NCI-H1417 (cell line): ENCODE results near the gene ABCF3.

Source experiments
- DNase-seq, 3 experiments: peaks; one replicate each; lab custom pipeline; 2025; lab: John Stamatoyannopoulos, UW

ABCF3 gene

DNA sequence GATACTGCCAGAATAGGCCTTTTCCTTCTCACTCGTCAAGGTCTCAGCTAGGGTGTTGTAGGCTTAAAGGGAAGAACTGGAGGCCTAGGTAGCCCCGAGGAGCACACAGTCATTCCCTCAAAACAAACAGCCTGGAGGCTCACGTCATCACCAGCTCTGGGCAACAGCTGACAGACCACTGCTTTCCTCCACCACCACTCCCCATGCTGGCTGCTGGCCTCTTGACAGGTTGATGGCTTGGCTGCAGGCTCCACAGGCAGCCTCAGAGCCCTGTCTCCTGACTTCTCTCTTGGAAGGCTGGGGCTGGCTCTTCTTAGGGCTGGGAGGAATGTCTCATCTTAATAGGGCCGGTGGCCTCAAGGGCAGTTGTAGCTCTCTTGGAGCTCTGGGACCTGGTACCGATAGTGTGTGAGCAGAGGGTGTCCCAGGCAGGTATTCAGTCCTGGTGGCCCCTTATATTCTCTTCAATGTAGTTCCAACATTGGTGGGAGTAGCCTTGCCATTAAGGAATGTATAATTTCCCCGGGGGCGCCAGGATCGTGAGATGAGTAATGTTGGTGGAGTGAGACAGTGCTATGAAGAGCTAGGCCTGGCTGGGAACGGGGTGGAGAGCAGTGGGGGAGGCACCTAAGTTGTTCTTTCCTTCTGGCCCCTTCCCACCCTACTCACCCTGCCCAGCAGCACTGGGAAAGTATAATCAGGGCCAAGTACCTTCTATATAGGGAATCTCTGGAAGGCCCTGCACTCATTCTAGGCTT lies 17.5 kb upstream of the ABCF3 start:
- no peak for DNase-seq

DNA sequence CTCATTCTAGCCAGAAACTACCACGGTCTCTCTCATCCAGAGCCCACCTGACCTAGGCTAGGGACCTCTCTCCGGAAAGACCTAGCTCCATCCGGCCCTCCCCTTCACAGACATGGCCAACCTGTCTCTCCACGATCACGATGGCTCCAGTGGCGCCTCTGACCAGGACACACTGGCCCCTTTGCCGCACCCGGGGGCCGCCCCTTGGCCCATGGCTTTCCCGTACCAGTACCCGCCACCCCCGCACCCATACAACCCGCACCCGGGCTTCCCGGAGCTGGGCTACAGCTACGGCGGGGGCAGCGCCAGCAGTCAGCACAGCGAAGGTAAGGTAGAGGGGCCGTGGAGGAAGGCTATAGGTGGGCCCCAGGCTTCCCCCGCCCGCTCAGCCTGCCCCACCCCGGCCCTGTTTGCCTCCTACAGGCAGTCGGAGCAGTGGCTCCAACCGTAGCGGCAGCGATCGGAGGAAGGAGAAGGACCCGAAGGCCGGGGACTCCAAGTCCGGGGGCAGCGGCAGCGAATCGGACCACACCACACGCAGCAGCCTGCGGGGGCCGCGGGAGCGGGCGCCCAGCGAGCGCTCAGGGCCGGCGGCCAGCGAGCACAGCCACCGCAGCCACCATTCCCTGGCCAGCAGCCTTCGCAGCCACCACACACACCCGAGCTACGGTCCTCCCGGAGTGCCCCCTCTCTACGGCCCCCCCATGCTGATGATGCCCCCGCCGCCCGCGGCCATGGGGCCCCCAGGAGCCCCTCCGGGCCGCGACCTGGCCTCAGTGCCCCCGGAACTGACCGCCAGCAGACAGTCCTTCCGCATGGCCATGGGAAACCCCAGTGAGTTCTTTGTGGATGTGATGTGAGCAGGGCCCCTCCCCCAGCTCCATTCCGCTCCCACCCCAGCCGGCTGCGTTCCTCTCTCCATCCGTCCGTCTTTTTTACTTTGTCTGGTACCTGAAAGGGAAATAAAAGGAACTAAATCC lies 15.8 kb upstream of the ABCF3 start:
- no peak for DNase-seq

GRCh38 chr3:184171562-184171961 lies 14.4 kb upstream of the ABCF3 start:
- no peak for DNase-seq

GRCh38 chr3:184172681-184173373 lies 13.2 kb upstream of the ABCF3 start:
- DNase-seq = no peak

- no peak for DNase-seq
Observed at GRCh38 chr3:184173374-184173722, 12.7 kb upstream of the ABCF3 start.

GRCh38 chr3:184174284-184174645 lies 11.7 kb upstream of the ABCF3 start:
- no peak for DNase-seq

DNA sequence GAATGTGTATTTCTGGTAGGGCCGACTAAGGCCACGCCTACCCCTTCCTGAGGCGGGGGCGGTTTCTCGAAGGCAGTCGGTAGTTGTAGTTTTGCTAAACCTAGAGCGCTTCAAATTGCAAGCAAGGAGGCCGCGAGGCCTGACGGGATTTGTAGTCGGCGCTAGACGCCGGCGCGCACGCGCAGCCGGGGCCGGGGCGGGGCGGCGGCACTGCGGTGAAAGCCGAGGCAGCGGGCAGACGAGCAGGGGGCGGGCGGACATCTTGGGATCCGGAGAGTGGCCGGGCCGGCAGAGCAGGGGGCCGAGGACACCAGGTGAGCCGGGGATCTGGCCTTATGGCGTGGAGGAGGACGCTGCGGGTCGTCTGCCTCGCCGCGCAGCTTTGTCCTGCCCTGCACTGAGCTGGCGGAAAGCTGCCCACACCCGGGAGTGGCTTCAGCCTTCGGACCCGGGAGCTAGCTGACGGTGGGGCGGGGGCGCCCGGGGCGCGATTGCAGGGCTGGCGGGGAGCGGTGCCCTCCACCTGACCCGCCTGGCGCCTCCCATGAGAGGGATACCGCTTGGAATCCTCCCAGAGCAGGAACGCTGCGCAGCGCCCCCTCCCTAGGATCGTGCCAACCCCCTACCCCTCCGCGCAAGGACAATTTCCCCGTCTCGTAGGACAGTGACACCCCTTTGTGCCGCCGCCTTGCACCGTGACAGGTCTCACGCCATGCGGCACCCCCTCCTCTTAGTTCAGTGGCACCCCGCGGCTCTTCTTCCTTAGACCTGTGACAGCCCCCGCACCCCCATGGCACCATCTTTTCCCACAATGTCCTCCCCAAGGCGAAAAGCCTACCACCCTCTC lies 11.1 kb upstream of the ABCF3 start, which contains the start of gene AP2M1:
Gene AP2M1 (plus strand): TSS at position 210 of the 847 bp plus-strand sequence. CDS start 2,139 bp downstream, outside the sequence.
- peak; percentile 98 to 100 (median 99) for DNase-seq

- DNase-seq = no peak
Observed at GRCh38 chr3:184175506-184175905, 10.5 kb upstream of the ABCF3 start.

DNA sequence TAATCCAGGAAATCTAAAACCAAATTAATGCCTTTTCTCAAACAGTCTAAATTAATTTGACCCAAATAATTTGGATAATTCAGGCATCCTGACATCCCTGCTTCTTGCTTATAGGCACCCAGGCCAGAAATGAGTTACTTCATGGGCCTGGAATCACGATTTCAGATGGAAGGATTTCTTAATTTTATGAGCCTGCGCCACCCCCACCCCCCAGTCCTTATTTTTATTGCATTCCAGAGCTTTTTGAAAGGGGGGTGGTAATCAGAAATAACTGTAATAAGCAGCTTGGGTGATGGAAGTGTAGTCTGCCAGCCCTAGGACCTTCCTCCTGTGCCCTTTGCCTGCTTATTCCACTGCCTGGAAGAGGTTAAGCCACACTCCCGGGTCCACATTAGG lies 10.0 kb upstream of the ABCF3 start:
- DNase-seq = no peak

DNA sequence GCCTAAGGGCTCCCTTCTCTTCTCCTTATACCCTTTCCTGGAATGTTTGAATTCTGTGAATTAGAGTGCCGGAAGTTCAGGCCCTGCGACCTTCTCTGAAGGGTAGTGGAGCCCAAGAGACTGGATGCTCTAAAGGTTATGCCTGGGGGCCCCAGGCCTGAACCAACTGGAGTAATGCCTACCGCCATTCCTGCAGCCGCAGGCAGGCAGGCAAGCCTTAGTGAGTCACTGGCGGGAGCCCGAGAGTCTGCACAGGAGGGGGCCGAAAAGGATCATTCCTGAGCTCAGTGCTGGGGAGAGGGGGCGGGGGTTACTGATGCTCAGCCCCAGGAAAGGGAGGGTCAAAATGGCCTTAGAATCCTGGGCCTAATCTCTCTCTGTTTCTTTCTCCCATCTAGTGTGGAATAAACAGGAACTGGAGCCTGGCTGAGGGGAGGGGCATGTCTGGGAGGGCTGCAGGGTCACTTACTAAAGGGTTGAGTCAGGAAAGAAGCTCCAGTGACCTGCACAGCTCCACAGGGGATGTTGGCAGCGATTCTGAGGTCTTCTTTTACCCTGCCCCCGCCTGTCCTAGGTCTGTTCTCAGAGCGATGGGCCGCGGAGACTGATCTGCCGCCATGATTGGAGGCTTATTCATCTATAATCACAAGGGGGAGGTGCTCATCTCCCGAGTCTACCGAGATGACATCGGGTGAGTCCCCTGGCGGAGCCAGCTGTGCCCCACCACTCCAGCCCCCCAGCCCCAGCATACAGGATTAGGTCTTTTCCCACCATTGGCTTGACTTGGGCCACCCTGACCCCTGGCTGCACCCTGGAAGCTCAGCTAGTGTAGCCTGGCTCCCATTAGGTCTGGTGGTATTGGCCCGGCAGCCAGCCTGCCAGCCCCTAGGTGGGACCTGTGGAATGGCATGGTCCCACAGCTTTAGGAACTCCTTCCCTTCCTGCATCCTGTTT lies 9.3 kb upstream of the ABCF3 start:
- DNase-seq = no peak

GRCh38 chr3:184177331-184177731 lies 8.7 kb upstream of the ABCF3 start:
- no peak for DNase-seq

DNA sequence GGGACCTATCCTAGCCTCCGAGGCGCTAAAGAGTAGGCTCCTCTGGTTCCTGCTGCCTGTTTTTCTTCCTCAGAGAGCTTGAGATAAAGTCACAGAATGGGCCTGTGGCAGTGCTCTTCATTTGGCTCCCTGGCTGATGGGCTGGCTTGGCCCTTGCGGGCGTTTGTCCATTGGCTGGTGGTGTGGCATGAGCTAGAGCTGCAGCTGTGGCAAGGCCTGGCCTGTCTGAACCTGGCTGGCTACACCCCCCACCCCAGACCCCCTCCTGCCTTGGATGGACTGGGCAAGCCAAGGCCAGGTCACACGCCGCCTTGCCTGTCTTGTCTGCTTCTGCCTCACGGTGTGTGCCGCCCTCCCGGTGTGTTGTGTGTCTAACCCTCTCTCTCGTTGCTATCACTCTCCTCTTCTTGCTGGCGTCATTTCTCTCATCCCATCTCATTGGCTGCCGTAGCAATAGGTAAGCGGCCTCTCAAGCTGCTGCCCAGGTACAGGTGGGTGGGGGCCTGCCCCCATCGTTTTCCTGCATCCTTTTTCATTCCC lies 8.2 kb upstream of the ABCF3 start:
- DNase-seq = no peak

GRCh38 chr3:184178521-184179138 lies 7.4 kb upstream of the ABCF3 start:
- DNase-seq = no peak

GRCh38 chr3:184180165-184180564 lies 5.8 kb upstream of the ABCF3 start:
- DNase-seq = no peak

DNA sequence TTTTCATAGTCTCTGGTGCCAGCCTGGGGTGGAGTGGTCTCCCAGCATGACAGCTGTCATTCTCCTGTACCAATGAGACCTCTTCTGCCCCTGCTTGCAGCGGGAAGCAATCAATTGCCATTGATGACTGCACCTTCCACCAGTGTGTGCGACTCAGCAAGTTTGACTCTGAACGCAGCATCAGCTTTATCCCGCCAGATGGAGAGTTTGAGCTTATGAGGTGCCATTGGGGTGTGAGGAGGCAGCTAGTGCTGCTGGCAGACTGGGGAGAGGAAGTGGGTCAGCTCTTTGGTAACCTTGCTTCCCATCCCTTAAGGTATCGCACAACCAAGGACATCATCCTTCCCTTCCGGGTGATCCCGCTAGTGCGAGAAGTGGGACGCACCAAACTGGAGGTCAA lies 4.4 kb upstream of the ABCF3 start:
- DNase-seq = no peak

DNA sequence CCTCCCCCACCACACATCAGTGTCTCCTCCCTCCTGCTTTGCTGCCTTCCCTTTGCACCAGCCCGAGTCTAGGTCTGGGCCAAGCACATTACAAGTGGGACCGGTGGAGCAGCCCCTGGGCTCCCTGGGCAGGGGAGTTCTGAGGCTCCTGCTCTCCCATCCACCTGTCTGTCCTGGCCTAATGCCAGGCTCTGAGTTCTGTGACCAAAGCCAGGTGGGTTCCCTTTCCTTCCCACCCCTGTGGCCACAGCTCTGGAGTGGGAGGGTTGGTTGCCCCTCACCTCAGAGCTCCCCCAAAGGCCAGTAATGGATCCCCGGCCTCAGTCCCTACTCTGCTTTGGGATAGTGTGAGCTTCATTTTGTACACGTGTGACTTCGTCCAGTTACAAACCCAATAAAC lies 2.3 kb upstream of the ABCF3 start:
- no peak for DNase-seq

- DNase-seq = no peak
Observed at GRCh38 chr3:184184546-184185230, 1.3 kb upstream of the ABCF3 start.

DNA sequence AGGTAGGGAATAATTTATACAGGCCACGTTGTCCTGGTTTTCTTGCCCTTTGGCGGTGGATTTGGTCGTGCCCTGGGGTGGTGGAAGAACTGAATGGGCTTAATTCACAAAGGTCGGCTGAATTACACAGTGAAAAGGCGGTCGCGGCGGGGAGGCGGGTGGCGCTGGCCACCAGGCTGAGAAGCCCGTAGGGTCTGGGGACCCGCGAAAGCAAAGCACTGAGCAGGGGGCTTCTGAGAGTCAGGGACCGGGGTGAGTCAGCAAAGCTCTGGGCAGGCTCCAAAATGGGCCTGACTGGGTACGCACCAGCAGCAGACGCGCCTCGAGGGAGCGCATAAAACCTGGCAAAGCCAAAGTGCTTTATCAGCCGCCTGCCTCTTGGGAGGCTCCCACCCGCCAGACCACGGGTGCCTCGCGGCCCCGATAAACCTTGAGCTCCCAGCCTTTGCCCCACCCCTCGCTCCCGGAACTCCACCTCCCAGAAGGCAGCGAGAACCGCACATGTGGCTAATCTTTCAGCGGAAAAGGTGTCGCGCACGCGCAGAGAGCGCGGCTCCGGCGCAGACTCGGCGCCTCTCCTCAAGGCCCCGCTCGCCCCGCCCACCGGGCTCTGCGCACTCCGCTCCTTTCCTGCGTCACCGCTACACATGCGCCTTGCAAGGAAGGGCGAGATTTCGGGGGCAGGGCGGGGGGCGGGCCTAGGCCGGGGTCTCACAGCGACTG lies 377 bp upstream of the ABCF3 start:
- peak; percentile 99 to 100 (median 100) for DNase-seq

DNA sequence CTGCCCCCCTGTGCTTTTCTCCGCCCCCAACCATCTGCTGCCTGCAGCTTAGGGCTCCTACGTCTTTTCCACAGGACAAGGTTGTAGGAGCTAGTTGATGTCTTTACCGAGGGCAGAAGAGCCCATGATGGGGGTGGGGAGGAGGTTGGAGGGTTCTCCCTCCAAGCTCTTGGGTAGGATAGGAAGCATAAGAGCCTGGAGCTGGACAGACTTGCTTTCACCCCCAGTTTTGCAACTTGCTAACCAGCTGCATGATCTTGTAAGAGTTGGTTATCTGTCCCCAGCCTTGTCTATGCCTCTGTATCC lies 856 bp downstream of the ABCF3 start:
- DNase-seq = no peak
